Panc1 (cell line): ENCODE measurements around the gene ZBTB43. TPM values are rescaled to one million over a fixed set of nuclear protein-coding genes. Genes with fewer than 3 reads are reported as not detected.

Experiments used
- ATAC-seq: fragments of 200-7000 bp; cut with Tn5 transposase; 2 replicates; pipeline ENCODE4 v1.9.1; 2020; ENCODE audit warnings: mild to moderate bottlenecking, moderate library complexity
- BruUV-seq: library from RNA; stranded (reverse); fragments of 400-500 nt; replicated peaks from 2 replicates; lab custom pipeline; 2021; lab: Mats Ljungman, UMichigan
- CTCF ChIA-PET: fragments of 300-600 bp; sonication (Branson Sonifier 250); formaldehyde crosslinking; loops from one replicate; lab custom pipeline; 2022; ENCODE audit warnings: antibody characterized with exemption; lab: Charles Lee
- POLR2A ChIA-PET: fragments of 300-600 bp; sonication (Branson Sonifier 250); formaldehyde crosslinking; loops from one replicate; lab custom pipeline; 2022; ENCODE audit warnings: antibody characterized with exemption; lab: Charles Lee
- DNase-seq: peaks from one replicate; pipeline ENCODE4 v3.0.0-alpha.2; 2010; ENCODE audit warnings: low read depth, low spot score
- H3K27ac ChIP-seq: 2 replicates; pipeline ENCODE4 v1.5.1; 2011; ENCODE audit warnings: mild to moderate bottlenecking, low read length, inconsistent platforms
- H3K27me3 ChIP-seq: fragments of 200-500 bp; sonication (Bioruptor generic); 2 replicates; pipeline ENCODE4 v1.6.0; 2014; ENCODE audit warnings: low read length, inconsistent platforms; ENCODE audit not compliant: control insufficient read depth, insufficient read depth
- H3K36me3 ChIP-seq: fragments of 200-500 bp; sonication (Bioruptor generic); 2 replicates; pipeline ENCODE4 v1.5.1; 2014; ENCODE audit warnings: inconsistent platforms, mild to moderate bottlenecking, low read length, moderate library complexity; ENCODE audit not compliant: control insufficient read depth, insufficient read depth
- H3K4me1 ChIP-seq: 2 replicates; pipeline ENCODE4 v1.5.1; 2011; ENCODE audit warnings: inconsistent platforms, mild to moderate bottlenecking, low read length, moderate library complexity; ENCODE audit not compliant: control insufficient read depth, insufficient read depth
- H3K4me3 ChIP-seq, 2 experiments: 2 replicates each; pipeline ENCODE4 v1.5.1; 2011 to 2012; ENCODE audit warnings: low read depth in 2 of 2, low read length in 2 of 2, mild to moderate bottlenecking in 2 of 2, inconsistent platforms in 1 of 2, moderate library complexity in 1 of 2
- H3K9me3 ChIP-seq: fragments of 200-500 bp; sonication (Bioruptor generic); 2 replicates; pipeline ENCODE4 v1.5.1; 2014; ENCODE audit warnings: low read depth, mild to moderate bottlenecking, inconsistent platforms, low read length, moderate library complexity; ENCODE audit not compliant: control insufficient read depth, insufficient read depth
- CTCF ChIP-seq: fragments of 450-650 bp; IDR thresholded peaks from 2 replicates; pipeline ENCODE4 v1.5.1; 2017; ENCODE audit warnings: mild to moderate bottlenecking
- POLR2AphosphoS5 ChIP-seq: IDR thresholded peaks from 2 replicates; pipeline ENCODE4 v1.6.1; 2012; ENCODE audit warnings: mild to moderate bottlenecking, low read depth, low read length, moderate library complexity
- REST ChIP-seq, 2 experiments: IDR thresholded peaks; 2 replicates each; pipeline ENCODE4 v1.6.1; 2011 to 2012; ENCODE audit warnings: low read depth in 2 of 2, control low read depth in 1 of 2, low read length in 1 of 2, mild to moderate bottlenecking in 1 of 2, moderate library complexity in 1 of 2; ENCODE audit not compliant: insufficient read depth in 1 of 2
- SIN3A ChIP-seq: IDR thresholded peaks from 2 replicates; pipeline ENCODE4 v1.6.1; 2012; ENCODE audit warnings: low read depth, mild to moderate bottlenecking, low read length, moderate library complexity, borderline replicate concordance; ENCODE audit not compliant: insufficient read depth
- TCF7L2 ChIP-seq: IDR thresholded peaks from 2 replicates; pipeline ENCODE4 v1.6.1; 2011; ENCODE audit warnings: mild to moderate bottlenecking, low read depth, low read length, inconsistent platforms
- in situ Hi-C: cut with HindIII; loops from 2 replicates; pipeline ENCODE4 v1.10.0; 2016; ENCODE audit warnings: low sequenced_read_pairs, low pct_unique_long_range_greater_than_20kb
- intact Hi-C: fragments of 100-400 bp; cut with micrococcal nuclease; formaldehyde crosslinking; loops from one replicate; pipeline ENCODE4 v1.10.0; 2022; ENCODE audit not compliant: unreplicated experiment
- total RNA-seq: library from RNA; stranded (reverse); gene quantifications from one replicate; pipeline ENCODE4 v1.2.1, GENCODE V29; 2021; ENCODE audit not compliant: unreplicated experiment

The ZBTB43 gene
- total RNA-seq, 1 experiment from 2014 or later: 9.7 TPM

- Histone ChIP-seq H3K27ac (no peak overlapping the region), H3K36me3 (no peaks in the 10 kb centered on the region), H3K9me3 (no peaks in the 10 kb centered on the region), H3K4me1 (no peaks in the 10 kb centered on the region; the same call in 1 of the 2 replicates), H3K4me3 (no peak overlapping the region), H3K27me3 (no peaks in the 10 kb centered on the region)
- DNase-seq (no peak), ATAC-seq (no peak)
- intact Hi-C loops: no loop called here
- no TSS peak for BruUV-seq
- no peak for TF ChIP-seq POLR2AphosphoS5
- no peak for TF ChIP-seq TCF7L2
- no peak for TF ChIP-seq CTCF
- TF ChIP-seq REST (IDR thresholded peaks at IDR 0.05; ENCODE audit: insufficient read depth in 1 of 2, low read depth in 2 of 2, low read length in 1 of 2): no peak
- no peak for TF ChIP-seq SIN3A
- in situ Hi-C loops: no loop called here
- ChIA-PET CTCF (no interaction called here), POLR2A (interaction anchor here (0.7 kb wide), 1 partner anchor 1742 kb away, joined by 20 read pairs; no protein-coding TSS in a partner anchor)
Observed at GRCh38 chr9:126854734-126855133, 49.9 kb downstream of the ZBTB43 start.

GRCh38 chr9:126856326-126856877 is 51.6 kb downstream of the ZBTB43 start:
- no peaks in the 10 kb centered on the region for H3K9me3 ChIP-seq
- ATAC-seq (no peak), DNase-seq (no peak)
- no peaks in the 10 kb centered on the region for H3K27me3 ChIP-seq
- CTCF ChIA-PET: no interaction called here
- POLR2A ChIA-PET: interaction anchor here (0.5 kb wide), 1 partner anchor 17 kb away, joined by 3 read pairs; no protein-coding TSS in a partner anchor
- no peaks in the 10 kb centered on the region; the same call in 1 of the 2 replicates for H3K4me1 ChIP-seq
- intact Hi-C loops (no loop called here), in situ Hi-C loops (no loop called here)
- no peak overlapping the region for H3K4me3 ChIP-seq
- H3K27ac ChIP-seq: no peak overlapping the region
- no peaks in the 10 kb centered on the region for H3K36me3 ChIP-seq
- TF ChIP-seq POLR2AphosphoS5 (no peak), CTCF (no peak), TCF7L2 (no peak), REST (IDR thresholded peaks at IDR 0.05; ENCODE audit: insufficient read depth in 1 of 2, low read depth in 2 of 2, low read length in 1 of 2) (no peak), SIN3A (no peak)
- BruUV-seq: no TSS peak
